ENCODE data around the gene PSMD10.

The PSMD10 gene

DNA sequence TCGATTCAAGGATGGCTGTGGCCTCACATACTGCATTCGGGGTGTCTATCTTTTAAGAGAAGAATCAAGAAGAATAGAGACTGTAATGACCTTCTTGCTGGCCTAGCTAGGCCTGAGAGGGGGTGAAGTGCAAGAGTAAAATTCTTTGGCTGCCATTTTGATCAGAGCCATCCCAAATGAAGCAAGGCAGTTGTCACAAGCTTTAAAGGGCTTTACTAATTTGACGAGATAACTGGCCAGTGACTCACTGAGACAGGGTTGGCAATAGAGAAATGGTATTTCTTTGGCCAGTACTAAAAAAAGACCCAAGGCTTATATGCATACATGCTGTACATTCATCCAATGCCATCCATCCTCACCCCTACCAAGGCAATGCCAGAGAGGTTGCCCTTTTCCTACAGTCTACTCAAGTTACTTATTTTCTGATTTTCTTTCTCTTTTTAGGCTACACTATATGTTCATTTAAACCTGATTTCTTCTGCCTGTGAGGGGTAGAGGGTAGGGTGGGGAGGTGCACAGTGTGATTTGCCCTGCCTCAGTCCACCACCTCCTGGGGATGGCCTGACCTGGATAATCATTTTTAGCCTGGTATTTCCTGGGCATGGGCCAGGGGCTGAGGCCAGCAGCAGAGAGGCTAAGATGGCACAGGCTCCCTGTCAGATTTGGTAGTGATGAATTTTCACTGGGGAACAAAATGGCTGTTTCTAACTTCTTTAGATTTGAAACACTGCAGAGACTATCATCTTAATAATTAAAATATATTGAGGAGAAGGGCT lies 32.4 kb upstream of the PSMD10 start:
- Histone ChIP-seq H3K9ac (no peak overlapping the region), H3K4me1 (ENCODE audit: low read depth, poor library complexity, severe bottlenecking) (no peaks in the 10 kb centered on the region), H2AFZ (ENCODE audit: low read depth) (no peak overlapping the region), H4K20me1 (ENCODE audit: insufficient read depth) (no peaks in the 10 kb centered on the region), H3K27ac (no peak overlapping the region), H3K79me2 (ENCODE audit: insufficient read depth, low read depth) (no peaks in the 10 kb centered on the region), H3K36me3 (ENCODE audit: insufficient read depth) (no peaks in the 10 kb centered on the region), H3K4me3 (IDR thresholded peaks at IDR 0.05; ENCODE audit: insufficient read depth, low read depth, low read length) (no peak overlapping the region), H3K27me3 (ENCODE audit: insufficient read depth, low read depth) (no peaks in the 10 kb centered on the region), H3K4me2 (no peak overlapping the region)
- TF ChIP-seq, protein P1, sequence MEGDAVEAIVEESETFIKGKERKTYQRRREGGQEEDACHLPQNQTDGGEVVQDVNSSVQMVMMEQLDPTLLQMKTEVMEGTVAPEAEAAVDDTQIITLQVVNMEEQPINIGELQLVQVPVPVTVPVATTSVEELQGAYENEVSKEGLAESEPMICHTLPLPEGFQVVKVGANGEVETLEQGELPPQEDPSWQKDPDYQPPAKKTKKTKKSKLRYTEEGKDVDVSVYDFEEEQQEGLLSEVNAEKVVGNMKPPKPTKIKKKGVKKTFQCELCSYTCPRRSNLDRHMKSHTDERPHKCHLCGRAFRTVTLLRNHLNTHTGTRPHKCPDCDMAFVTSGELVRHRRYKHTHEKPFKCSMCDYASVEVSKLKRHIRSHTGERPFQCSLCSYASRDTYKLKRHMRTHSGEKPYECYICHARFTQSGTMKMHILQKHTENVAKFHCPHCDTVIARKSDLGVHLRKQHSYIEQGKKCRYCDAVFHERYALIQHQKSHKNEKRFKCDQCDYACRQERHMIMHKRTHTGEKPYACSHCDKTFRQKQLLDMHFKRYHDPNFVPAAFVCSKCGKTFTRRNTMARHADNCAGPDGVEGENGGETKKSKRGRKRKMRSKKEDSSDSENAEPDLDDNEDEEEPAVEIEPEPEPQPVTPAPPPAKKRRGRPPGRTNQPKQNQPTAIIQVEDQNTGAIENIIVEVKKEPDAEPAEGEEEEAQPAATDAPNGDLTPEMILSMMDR (conservative IDR thresholded peaks at IDR 0.05; ENCODE audit: low read depth, low read length), result no peak

- Histone ChIP-seq H3K4me2 (no peak overlapping the region), H3K4me3 (IDR thresholded peaks at IDR 0.05; ENCODE audit: insufficient read depth, low read depth, low read length) (no peak overlapping the region)
Observed at GRCh38 chrX:108122748-108123147, 31.4 kb upstream of the PSMD10 start.

GRCh38 chrX:108121291-108121690 lies 29.9 kb upstream of the PSMD10 start:
- H3K4me3 ChIP-seq (IDR thresholded peaks at IDR 0.05; ENCODE audit: insufficient read depth, low read depth, low read length), result no peak overlapping the region
- no peak overlapping the region for H2AFZ ChIP-seq (ENCODE audit: low read depth)
- H3K27ac ChIP-seq, result no peak overlapping the region
- no peaks in the 10 kb centered on the region for H4K20me1 ChIP-seq (ENCODE audit: insufficient read depth)
- TF ChIP-seq, protein P1 (conservative IDR thresholded peaks at IDR 0.05; ENCODE audit: low read depth, low read length), result no peak
- no peaks in the 10 kb centered on the region for H3K4me1 ChIP-seq (ENCODE audit: low read depth, poor library complexity, severe bottlenecking)
- H3K36me3 ChIP-seq (ENCODE audit: insufficient read depth), result no peaks in the 10 kb centered on the region
- no peak overlapping the region for H3K9ac ChIP-seq
- H3K27me3 ChIP-seq (ENCODE audit: insufficient read depth, low read depth), result no peaks in the 10 kb centered on the region
- H3K79me2 ChIP-seq (ENCODE audit: insufficient read depth, low read depth), result no peaks in the 10 kb centered on the region
- H3K4me2 ChIP-seq, result no peak overlapping the region

More at GRCh38 chrX:108122748-108123147, 31.4 kb upstream of the PSMD10 start:
- no peaks in the 10 kb centered on the region for H4K20me1 ChIP-seq (ENCODE audit: insufficient read depth)
- TF ChIP-seq, protein P1 (conservative IDR thresholded peaks at IDR 0.05; ENCODE audit: low read depth, low read length), result no peak
- no peak overlapping the region for H2AFZ ChIP-seq (ENCODE audit: low read depth)
- H3K79me2 ChIP-seq (ENCODE audit: insufficient read depth, low read depth), result no peaks in the 10 kb centered on the region
- no peaks in the 10 kb centered on the region for H3K4me1 ChIP-seq (ENCODE audit: low read depth, poor library complexity, severe bottlenecking)
- no peaks in the 10 kb centered on the region for H3K27me3 ChIP-seq (ENCODE audit: insufficient read depth, low read depth)
- H3K27ac ChIP-seq, result no peak overlapping the region
- no peaks in the 10 kb centered on the region for H3K36me3 ChIP-seq (ENCODE audit: insufficient read depth)
- H3K9ac ChIP-seq, result no peak overlapping the region

DNA sequence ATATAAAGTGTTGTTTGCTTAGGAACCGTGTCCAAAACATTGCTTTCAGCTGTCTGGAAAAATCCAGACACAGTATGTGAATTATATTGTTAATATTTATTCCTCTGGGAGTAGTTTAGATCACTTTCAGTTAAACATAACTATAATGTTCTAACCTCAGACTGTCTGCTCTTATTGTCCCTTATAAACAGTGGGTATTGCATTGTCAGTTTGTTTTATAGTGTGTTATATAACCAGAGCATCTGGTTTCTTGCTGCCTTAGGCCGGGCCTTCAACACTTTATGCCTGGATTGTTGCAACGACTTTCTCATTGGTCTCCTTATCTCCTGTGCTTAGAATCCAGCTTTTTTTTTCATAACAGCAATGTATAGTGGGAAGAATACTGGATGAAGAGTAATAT lies 26.6 kb upstream of the PSMD10 start:
- Histone ChIP-seq H3K4me3 (IDR thresholded peaks at IDR 0.05; ENCODE audit: insufficient read depth, low read depth, low read length) (no peak overlapping the region), H4K20me1 (ENCODE audit: insufficient read depth) (peaks cover 5% of the 10 kb centered on the region; the same call in 1 of the 2 replicates), H3K9ac (no peak overlapping the region), H2AFZ (ENCODE audit: low read depth) (no peak overlapping the region), H3K4me2 (no peak overlapping the region), H3K79me2 (ENCODE audit: insufficient read depth, low read depth) (no peaks in the 10 kb centered on the region), H3K27ac (no peak overlapping the region), H3K36me3 (ENCODE audit: insufficient read depth) (no peaks in the 10 kb centered on the region), H3K4me1 (ENCODE audit: low read depth, poor library complexity, severe bottlenecking) (peaks cover 16% of the 10 kb centered on the region), H3K27me3 (ENCODE audit: insufficient read depth, low read depth) (no peaks in the 10 kb centered on the region)
- TF ChIP-seq, protein P1 (conservative IDR thresholded peaks at IDR 0.05; ENCODE audit: low read depth, low read length), result no peak

Data from KMS-11 (cell line).